PFSK-1 (cell line): Measurements from ENCODE around the gene KLF3.

Source experiments
- POLR2AphosphoS5 ChIP-seq: IDR thresholded peaks from 2 replicates; pipeline ENCODE4 v1.6.1; 2012; ENCODE audit warnings: low read depth, mild to moderate bottlenecking, control low read depth, low read length, moderate library complexity
- SIN3A ChIP-seq: IDR thresholded peaks from 2 replicates; pipeline ENCODE4 v1.6.1; 2012; ENCODE audit warnings: mild to moderate bottlenecking, low read length, moderate library complexity, borderline replicate concordance; ENCODE audit not compliant: insufficient read depth
- TAF1 ChIP-seq: IDR thresholded peaks from 2 replicates; pipeline ENCODE4 v1.6.1; 2012; ENCODE audit warnings: low read length, control low read depth, borderline replicate concordance; ENCODE audit not compliant: insufficient read depth

DNA sequence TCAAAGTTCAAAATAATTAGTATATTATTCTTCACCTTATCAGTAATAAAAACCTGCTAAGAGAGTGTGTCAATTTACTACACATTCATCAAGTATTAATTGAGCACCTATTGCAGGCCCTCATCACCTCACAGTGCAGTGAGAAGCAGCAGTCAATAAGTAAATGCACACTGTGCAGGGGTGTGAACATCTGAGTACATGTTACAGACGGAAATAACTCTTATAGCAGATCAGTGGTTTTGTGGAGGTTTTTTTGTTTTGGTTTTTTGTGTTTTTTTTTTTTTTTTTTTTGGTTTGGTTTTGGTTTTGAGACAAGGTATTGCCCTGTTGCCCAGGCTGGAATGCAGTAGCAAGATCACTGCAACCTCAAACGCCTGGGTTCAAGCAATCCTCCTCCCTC is 20.3 kb downstream of the KLF3 start:
- no peak for TF ChIP-seq SIN3A
- no peak for TF ChIP-seq POLR2AphosphoS5
- no peak for TF ChIP-seq TAF1
